GM12864 (cell line): ENCODE results near the gene SRGAP3.

Source experiments
- DNase-seq: peaks from one replicate; pipeline ENCODE4 v3.0.0-alpha.2; 2011; ENCODE audit warnings: low read depth
- H3K4me3 ChIP-seq: 2 replicates; pipeline ENCODE4 v1.5.1; 2011; ENCODE audit warnings: mild to moderate bottlenecking, low read depth, low read length, control low read depth
- TF ChIP-seq, protein P1 (sequence below): IDR thresholded peaks from 2 replicates; pipeline ENCODE4 v1.5.1; 2011; ENCODE audit warnings: low read depth, mild to moderate bottlenecking, moderate library complexity, low read length, control low read depth, inconsistent platforms; ENCODE audit errors: missing control alignments

Gene SRGAP3

DNA sequence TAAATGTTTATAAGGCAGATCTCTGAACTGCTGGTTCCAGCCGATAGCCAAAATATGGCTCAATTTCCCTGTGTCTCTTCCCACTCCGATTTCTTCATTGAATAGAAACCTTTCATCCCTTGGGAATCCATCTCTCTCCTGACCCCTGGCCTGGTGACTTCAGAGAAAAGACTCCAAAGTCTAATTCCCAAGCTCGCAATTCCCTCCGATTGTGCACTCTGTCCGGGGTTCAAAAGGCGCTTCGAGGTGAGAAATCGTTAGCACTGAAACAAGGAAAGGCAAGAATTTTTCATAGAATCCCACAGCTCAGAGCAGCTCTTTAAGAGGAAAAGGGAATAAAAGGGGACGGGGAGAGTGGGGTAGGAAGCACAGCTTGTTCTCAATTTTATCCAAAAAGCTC is 267.7 kb downstream of the SRGAP3 start:
- H3K4me3 ChIP-seq = no peak overlapping the region
- TF ChIP-seq, protein P1, sequence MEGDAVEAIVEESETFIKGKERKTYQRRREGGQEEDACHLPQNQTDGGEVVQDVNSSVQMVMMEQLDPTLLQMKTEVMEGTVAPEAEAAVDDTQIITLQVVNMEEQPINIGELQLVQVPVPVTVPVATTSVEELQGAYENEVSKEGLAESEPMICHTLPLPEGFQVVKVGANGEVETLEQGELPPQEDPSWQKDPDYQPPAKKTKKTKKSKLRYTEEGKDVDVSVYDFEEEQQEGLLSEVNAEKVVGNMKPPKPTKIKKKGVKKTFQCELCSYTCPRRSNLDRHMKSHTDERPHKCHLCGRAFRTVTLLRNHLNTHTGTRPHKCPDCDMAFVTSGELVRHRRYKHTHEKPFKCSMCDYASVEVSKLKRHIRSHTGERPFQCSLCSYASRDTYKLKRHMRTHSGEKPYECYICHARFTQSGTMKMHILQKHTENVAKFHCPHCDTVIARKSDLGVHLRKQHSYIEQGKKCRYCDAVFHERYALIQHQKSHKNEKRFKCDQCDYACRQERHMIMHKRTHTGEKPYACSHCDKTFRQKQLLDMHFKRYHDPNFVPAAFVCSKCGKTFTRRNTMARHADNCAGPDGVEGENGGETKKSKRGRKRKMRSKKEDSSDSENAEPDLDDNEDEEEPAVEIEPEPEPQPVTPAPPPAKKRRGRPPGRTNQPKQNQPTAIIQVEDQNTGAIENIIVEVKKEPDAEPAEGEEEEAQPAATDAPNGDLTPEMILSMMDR = no peak
- no peak for DNase-seq

DNA sequence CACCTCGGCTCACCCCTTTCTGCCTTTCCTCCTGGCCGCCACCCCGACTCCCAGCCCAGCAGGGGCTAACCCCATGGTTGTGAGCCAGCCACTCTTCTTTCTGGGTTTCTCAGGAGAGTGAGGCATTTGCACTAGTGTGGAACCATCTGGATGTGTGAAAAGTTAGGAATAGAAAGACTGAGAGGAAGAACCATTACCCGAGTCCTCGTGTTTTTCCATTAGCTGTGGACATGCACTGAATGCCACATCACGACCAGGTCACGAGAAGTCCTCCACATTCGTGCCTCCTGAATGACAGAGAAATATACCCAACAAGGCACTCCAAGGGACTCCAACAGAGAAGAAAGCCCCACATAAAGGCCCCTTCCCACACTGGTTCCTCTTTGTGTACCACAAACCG is 268.1 kb downstream of the SRGAP3 start:
- no peak for DNase-seq
- H3K4me3 ChIP-seq = no peak overlapping the region
- TF ChIP-seq, protein P1 = no peak

DNA sequence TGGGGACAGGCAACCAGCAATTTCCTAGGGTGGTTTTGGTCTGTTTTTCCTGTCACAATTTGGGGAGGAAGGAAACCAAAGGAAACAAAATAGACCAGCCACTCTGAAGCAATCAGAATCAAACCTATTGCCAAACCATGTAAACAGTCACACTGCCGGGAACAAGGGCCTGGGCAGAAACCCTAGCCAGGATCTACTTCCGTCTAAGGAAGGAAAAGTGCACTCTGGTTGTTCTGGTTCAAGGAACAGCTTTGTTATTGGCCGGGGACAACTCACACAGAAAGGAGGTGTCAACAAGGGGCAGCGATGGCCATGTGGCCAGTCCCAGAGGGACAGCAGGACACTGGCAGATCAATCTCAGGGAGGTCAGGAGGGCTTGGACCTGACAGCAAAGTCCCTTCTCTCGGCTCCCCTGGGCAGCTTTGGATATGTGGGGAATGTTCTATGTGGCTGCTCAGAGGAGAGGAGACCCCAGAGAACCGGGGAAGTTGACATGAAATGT is 268.6 kb downstream of the SRGAP3 start:
- no peak overlapping the region for H3K4me3 ChIP-seq
- DNase-seq = no peak
- TF ChIP-seq, protein P1 = no peak

DNA sequence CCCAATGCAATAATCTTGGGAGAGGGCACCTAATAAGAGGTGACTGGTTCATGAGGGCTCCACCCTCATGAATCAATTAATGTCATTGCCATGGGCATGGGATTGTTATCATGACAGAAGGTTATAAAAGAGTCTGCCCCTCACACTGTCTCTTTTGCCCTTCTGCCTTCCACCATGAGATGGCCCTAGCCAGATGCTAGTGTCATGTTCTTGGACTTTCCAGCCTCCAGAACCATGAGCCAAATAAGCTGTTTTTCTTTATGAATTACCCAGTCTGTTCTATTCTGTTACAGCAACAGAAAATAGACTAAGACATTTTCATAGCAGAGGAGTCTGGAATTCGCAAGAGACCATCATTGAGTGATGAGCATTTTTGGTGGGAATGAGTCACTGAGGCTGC is 270.2 kb downstream of the SRGAP3 start:
- DNase-seq = no peak
- no peak overlapping the region for H3K4me3 ChIP-seq
- TF ChIP-seq, protein P1 = no peak

DNA sequence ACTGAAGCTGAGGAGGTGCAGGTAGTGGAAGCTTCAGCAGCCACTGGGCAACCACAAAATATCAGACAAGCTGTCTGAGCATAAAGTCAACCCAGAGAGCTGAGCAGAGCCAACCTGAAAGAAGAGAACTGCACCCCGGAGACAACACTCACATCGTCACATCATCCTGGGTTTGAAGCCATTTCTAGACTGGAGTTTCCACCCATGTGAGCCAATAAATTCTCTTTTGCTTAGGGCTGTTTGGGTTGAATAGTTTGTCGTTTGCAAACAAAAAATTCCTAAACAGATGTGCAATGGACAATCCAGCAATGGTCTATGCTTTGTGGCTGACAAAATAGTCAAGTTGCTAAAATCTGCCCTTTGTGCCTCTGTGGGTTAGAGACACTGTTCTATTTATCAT is 270.9 kb downstream of the SRGAP3 start:
- DNase-seq = no peak
- no peak overlapping the region for H3K4me3 ChIP-seq
- TF ChIP-seq, protein P1 = no peak

DNA sequence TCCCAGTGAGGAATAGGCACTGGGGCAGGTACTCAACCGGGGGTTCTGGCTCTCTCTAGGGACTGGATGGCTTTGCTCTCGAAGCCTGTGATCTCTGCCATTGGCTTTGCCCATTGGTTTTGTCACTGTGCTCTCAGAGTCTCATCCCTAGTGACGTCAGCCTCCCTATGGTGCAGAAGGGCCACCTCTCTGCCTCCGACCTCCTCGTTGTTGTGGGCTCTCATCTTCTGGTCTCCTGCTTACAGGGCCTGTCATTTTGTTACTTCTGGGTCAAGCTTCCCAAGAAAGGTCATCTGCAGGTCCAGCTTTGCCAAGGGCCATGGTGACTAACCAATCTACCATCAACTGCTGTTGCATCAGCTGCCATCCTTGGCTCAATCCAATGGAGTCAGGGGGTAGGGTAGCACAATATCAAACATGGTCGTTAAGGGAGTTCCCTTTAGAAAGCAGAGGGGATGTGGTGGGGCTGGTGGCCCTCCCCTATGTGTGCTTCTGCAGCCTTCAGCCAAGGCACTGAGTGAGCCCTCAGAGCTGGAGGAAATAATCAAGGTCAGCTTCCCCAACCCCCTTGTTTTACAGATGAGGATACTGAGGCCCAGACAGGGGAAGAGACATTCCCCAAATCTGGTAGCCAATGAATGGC is 272.8 kb downstream of the SRGAP3 start:
- H3K4me3 ChIP-seq = no peak overlapping the region
- TF ChIP-seq, protein P1 = no peak
- DNase-seq = no peak
